ENCODE data around the gene ZNF646.

ZNF646 gene

GRCh38 chr16:31128711-31129567 lies 54.7 kb downstream of the ZNF646 start:
- no peak overlapping the region for H3K4me3 ChIP-seq (replicated peaks; ENCODE audit: low read depth, low read length)
- no peak for DNase-seq (ENCODE audit: low read depth)
- TF ChIP-seq CTCF (IDR thresholded peaks at IDR 0.05; ENCODE audit: low read length, missing control alignments) = no peak

- no peak overlapping the region for H3K4me3 ChIP-seq (replicated peaks; ENCODE audit: low read depth, low read length)
- TF ChIP-seq CTCF (IDR thresholded peaks at IDR 0.05; ENCODE audit: low read length, missing control alignments) = no peak
Measured at GRCh38 chr16:31129568-31130335, 55.5 kb downstream of the ZNF646 start.

GRCh38 chr16:31130336-31130891 lies 56.2 kb downstream of the ZNF646 start:
- DNase-seq (ENCODE audit: low read depth) = no peak
- TF ChIP-seq CTCF (IDR thresholded peaks at IDR 0.05; ENCODE audit: low read length, missing control alignments) = no peak
- H3K4me3 ChIP-seq (replicated peaks; ENCODE audit: low read depth, low read length) = no peak overlapping the region

More at GRCh38 chr16:31129568-31130335, 55.5 kb downstream of the ZNF646 start:
- DNase-seq (ENCODE audit: low read depth) = no peak

- no peak for TF ChIP-seq CTCF (IDR thresholded peaks at IDR 0.05; ENCODE audit: low read length, missing control alignments)
- DNase-seq (ENCODE audit: low read depth) = no peak
- no peak overlapping the region for H3K4me3 ChIP-seq (replicated peaks; ENCODE audit: low read depth, low read length)
Measured at GRCh38 chr16:31130899-31131298, 56.7 kb downstream of the ZNF646 start.

- H3K4me3 ChIP-seq (replicated peaks; ENCODE audit: low read depth, low read length) = no peak overlapping the region
- no peak for DNase-seq (ENCODE audit: low read depth)
- no peak for TF ChIP-seq CTCF (IDR thresholded peaks at IDR 0.05; ENCODE audit: low read length, missing control alignments)
Measured at GRCh38 chr16:31131416-31131815, 57.2 kb downstream of the ZNF646 start.

- no peak for TF ChIP-seq CTCF (IDR thresholded peaks at IDR 0.05; ENCODE audit: low read length, missing control alignments)
- no peak overlapping the region for H3K4me3 ChIP-seq (replicated peaks; ENCODE audit: low read depth, low read length)
- no peak for DNase-seq (ENCODE audit: low read depth)
Measured at GRCh38 chr16:31131841-31132271, 57.6 kb downstream of the ZNF646 start.

All from fibroblast of pulmonary artery (primary cell).